Thyroid gland (tissue), 4 donors: Measurements from ENCODE around the gene MISP. TPM values are rescaled to one million over a fixed set of nuclear protein-coding genes. Genes with fewer than 3 reads are reported as not detected.

Source experiments
- DNase-seq, 2 donors: peaks; one replicate each; pipeline ENCODE4 v3.0.0-alpha.2; 2019
- H3K27ac ChIP-seq, 3 donors: fragments of 200-600 bp; sonication (generic); 1 replicate in 2 of 3; 2 replicates in 1 of 3; pipeline ENCODE4 v1.5.1; 2016 to 2019; ENCODE audit warnings: mild to moderate bottlenecking in 1 of 3, moderate library complexity in 1 of 3
- H3K27me3 ChIP-seq: fragments of 200-600 bp; sonication (generic); one replicate; pipeline ENCODE4 v1.5.1; 2019
- H3K36me3 ChIP-seq, 2 donors: fragments of 200-600 bp; sonication (generic); one replicate each; pipeline ENCODE4 v1.5.1; 2016 to 2019
- H3K4me1 ChIP-seq, 2 donors: fragments of 200-600 bp; sonication (generic); one replicate each; pipeline ENCODE4 v1.5.1; 2017 to 2019
- H3K4me3 ChIP-seq, 3 donors: fragments of 200-600 bp; sonication (generic); replicated peaks in 1 of 3; 1 replicate in 2 of 3; 2 replicates in 1 of 3; pipeline ENCODE4 v1.5.1; 2016; ENCODE audit warnings: mild to moderate bottlenecking in 1 of 3
- H3K9me3 ChIP-seq: fragments of 200-600 bp; sonication (generic); one replicate; pipeline ENCODE4 v1.5.1; 2017
- POLR2A ChIP-seq, 2 donors: fragments of 450-650 bp; IDR thresholded peaks; one replicate each; pipeline ENCODE4 v1.6.1; 2017; ENCODE audit warnings: antibody characterized with exemption in 2 of 2, mild to moderate bottlenecking in 2 of 2, moderate library complexity in 1 of 2
- WGBS, 2 donors: methylation state at CpG; one replicate each; pipeline ENCODE4 v1.1.5; 2017; 5-methylcytosine and 5-hydroxymethylcytosine counted together
- intact Hi-C: fragments of 100-400 bp; cut with DNase I; formaldehyde crosslinking; loops from one replicate; pipeline ENCODE4 v1.15.1; 2023
- total RNA-seq, 4 donors: library from RNA; depleted of rRNA; stranded (reverse); fragments of >200 nt; gene quantifications; one replicate each; pipeline ENCODE4 v1.2.3, GENCODE V29; 2016
- TF ChIP-seq, protein P1 (sequence below), 6 experiments: fragments of 200-600 bp in 3 of 6; fragments of 450-650 bp in 3 of 6; sonication (generic) in 3 of 6; IDR thresholded peaks; one replicate each; pipeline ENCODE4 v1.5.1; 2016 to 2019; ENCODE audit warnings: antibody characterized with exemption in 6 of 6, mild to moderate bottlenecking in 2 of 6, inconsistent platforms in 1 of 6, moderate library complexity in 1 of 6

The MISP gene
- total RNA-seq, 4 donors from 2014 or later = 0.63 to 0.68 TPM; not detected in 2

DNA sequence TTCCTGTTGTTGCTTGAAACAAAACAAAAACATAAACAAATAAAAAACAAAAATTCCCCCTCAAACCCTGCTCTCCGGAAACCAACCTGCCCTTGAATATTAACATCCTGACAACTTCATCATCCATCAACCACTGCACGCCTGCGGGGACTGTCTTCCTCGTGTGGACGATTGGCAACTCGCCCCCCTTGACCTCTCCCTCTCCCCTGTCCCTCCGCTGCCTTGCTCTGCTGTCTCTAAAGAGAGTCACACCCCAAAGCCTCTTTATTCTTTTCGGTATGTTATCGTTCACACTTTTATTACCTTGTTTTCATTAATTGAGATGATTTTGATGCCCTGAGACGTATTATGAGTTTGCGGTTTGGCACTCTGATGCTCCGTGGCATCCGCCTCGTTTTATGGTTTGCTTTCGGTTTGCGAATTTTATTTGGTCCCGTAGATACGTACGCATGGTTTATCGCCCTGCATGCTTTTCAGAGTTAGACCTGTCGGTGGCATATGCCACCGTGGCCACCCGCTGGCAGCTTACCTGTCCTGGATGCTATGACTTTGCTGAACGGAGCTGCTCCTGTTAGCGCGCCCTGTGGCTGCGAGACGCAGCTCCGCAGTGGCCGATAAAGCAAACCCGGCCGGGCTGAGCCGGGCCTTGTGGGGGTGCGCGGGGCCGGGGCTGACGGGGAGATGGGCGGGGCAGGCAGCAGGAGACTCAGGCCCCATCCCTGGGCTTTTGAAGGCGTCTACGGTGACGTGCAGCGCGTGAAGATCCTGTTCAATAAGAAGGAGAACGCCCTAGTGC, 56.9 kb downstream of the MISP start:
- DNase-seq = no peak
- H3K4me3 ChIP-seq = no peak overlapping the region
- H3K27ac ChIP-seq = no peak overlapping the region
- no peaks in the 10 kb centered on the region for H3K27me3 ChIP-seq
- intact Hi-C loops = no loop called here
- H3K4me1 ChIP-seq = peaks cover 1 to 8% of the 10 kb centered on the region in 2 donors
- H3K36me3 ChIP-seq = peaks cover 85 to 89% of the 10 kb centered on the region in 2 donors
- no peaks in the 10 kb centered on the region for H3K9me3 ChIP-seq
- WGBS, 2 donors = 92 to 93% methylated on average over 38 to 41 of the region's 44 CpGs
- TF ChIP-seq, protein P1, sequence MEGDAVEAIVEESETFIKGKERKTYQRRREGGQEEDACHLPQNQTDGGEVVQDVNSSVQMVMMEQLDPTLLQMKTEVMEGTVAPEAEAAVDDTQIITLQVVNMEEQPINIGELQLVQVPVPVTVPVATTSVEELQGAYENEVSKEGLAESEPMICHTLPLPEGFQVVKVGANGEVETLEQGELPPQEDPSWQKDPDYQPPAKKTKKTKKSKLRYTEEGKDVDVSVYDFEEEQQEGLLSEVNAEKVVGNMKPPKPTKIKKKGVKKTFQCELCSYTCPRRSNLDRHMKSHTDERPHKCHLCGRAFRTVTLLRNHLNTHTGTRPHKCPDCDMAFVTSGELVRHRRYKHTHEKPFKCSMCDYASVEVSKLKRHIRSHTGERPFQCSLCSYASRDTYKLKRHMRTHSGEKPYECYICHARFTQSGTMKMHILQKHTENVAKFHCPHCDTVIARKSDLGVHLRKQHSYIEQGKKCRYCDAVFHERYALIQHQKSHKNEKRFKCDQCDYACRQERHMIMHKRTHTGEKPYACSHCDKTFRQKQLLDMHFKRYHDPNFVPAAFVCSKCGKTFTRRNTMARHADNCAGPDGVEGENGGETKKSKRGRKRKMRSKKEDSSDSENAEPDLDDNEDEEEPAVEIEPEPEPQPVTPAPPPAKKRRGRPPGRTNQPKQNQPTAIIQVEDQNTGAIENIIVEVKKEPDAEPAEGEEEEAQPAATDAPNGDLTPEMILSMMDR (IDR thresholded peaks at IDR 0.05) = no peak
- no peak for TF ChIP-seq POLR2A (IDR thresholded peaks at IDR 0.05)

DNA sequence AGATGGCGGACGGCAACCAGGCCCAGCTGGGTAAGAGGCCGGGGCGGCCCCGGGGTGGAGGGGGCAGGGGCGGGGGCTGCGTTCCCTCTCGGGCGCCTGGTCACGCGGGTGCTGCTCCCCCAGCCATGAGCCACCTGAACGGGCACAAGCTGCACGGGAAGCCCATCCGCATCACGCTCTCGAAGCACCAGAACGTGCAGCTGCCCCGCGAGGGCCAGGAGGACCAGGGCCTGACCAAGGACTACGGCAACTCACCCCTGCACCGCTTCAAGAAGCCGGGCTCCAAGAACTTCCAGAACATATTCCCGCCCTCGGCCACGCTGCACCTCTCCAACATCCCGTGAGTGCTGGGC, 57.5 kb downstream of the MISP start:
- no peak for DNase-seq
- 90 to 100% methylated on average over 2 to 10 of the region's 26 CpGs for WGBS, 2 donors
- intact Hi-C loops = no loop called here

DNA sequence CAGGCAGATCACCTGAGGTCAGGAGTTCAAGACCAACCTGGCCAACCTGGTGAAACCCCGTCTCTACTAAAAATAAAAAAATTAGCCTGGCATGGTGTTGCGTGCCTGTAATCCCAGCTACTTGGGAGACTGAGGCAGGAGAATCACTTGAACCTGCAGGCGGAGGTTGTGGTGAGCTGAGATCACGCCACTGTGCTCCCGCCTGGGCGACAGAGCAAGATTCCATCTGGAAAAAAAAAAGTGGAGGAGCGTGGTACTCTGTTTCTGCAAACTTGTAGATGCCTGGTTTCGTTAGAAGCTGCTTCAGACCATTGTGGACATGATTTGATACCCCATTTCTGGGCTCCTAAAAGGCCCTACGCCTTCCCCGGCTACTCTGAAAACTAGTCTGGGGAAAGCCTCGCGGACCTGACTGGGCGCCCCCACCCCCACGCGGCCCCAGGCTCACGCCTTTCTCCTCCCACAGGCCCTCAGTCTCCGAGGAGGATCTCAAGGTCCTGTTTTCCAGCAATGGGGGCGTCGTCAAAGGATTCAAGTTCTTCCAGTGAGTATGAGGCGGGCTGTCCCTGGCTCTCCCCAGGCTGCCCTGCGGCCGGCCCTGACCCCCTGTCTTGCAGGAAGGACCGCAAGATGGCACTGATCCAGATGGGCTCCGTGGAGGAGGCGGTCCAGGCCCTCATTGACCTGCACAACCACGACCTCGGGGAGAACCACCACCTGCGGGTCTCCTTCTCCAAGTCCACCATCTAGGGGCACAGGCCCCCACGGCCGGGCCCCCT, 59.4 kb downstream of the MISP start:
- peaks cover 74 to 76% of the 10 kb centered on the region in 2 donors for H3K36me3 ChIP-seq
- intact Hi-C loops = no loop called here

More for the DNA sequence above, 57.5 kb downstream of the MISP start:
- Histone ChIP-seq H3K36me3 (peaks cover 89 to 93% of the 10 kb centered on the region in 2 donors), H3K9me3 (no peaks in the 10 kb centered on the region), H3K27me3 (no peaks in the 10 kb centered on the region), H3K27ac (no peak overlapping the region), H3K4me1 (peaks cover 0 to 2% of the 10 kb centered on the region in 2 donors), H3K4me3 (no peak overlapping the region)
- no peak for TF ChIP-seq POLR2A (IDR thresholded peaks at IDR 0.05)

DNA sequence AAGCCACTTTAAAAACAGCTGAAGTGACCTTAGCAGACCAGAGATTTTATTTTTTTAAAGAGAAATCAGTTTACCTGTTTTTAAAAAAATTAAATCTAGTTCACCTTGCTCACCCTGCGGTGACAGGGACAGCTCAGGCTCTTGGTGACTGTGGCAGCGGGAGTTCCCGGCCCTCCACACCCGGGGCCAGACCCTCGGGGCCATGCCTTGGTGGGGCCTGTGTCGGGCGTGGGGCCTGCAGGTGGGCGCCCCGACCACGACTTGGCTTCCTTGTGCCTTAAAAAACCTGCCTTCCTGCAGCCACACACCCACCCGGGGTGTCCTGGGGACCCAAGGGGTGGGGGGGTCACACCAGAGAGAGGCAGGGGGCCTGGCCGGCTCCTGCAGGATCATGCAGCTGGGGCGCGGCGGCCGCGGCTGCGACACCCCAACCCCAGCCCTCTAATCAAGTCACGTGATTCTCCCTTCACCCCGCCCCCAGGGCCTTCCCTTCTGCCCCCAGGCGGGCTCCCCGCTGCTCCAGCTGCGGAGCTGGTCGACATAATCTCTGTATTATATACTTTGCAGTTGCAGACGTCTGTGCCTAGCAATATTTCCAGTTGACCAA, 60.1 kb downstream of the MISP start:
- H3K9me3 ChIP-seq = no peaks in the 10 kb centered on the region
- H3K4me1 ChIP-seq = no peaks in the 10 kb centered on the region
- H3K4me3 ChIP-seq = no peak overlapping the region
- DNase-seq = no peak
- intact Hi-C loops = no loop called here
- H3K27me3 ChIP-seq = no peaks in the 10 kb centered on the region
- TF ChIP-seq, protein P1 (IDR thresholded peaks at IDR 0.05) = no peak
- no peak for TF ChIP-seq POLR2A (IDR thresholded peaks at IDR 0.05)
- peaks cover 67 to 69% of the 10 kb centered on the region in 2 donors for H3K36me3 ChIP-seq
- 89 to 90% methylated on average over 25 of the region's 25 CpGs for WGBS, 2 donors
- H3K27ac ChIP-seq = no peak overlapping the region

More for the DNA sequence above, 59.4 kb downstream of the MISP start:
- 86 to 89% methylated on average over 27 to 30 of the region's 30 CpGs for WGBS, 2 donors
- H3K9me3 ChIP-seq = no peaks in the 10 kb centered on the region
- no peaks in the 10 kb centered on the region for H3K27me3 ChIP-seq
- no peak overlapping the region for H3K27ac ChIP-seq
- no peak for DNase-seq
- no peak for TF ChIP-seq POLR2A (IDR thresholded peaks at IDR 0.05)
- H3K4me1 ChIP-seq = no peaks in the 10 kb centered on the region
- no peak overlapping the region for H3K4me3 ChIP-seq

DNA sequence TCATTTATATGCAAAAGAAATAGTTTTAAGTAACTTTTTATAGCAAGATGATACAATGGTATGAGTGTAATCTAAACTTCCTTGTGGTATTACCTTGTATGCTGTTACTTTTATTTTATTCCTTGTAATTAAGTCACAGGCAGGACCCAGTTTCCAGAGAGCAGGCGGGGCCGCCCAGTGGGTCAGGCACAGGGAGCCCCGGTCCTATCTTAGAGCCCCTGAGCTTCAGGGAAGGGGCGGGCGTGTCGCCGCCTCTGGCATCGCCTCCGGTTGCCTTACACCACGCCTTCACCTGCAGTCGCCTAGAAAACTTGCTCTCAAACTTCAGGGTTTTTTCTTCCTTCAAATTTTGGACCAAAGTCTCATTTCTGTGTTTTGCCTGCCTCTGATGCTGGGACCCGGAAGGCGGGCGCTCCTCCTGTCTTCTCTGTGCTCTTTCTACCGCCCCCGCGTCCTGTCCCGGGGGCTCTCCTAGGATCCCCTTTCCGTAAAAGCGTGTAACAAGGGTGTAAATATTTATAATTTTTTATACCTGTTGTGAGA, 60.7 kb downstream of the MISP start:
- no peaks in the 10 kb centered on the region for H3K9me3 ChIP-seq
- no peak overlapping the region for H3K4me3 ChIP-seq
- DNase-seq = no peak
- intact Hi-C loops = no loop called here
- H3K27me3 ChIP-seq = no peaks in the 10 kb centered on the region
- H3K4me1 ChIP-seq = no peaks in the 10 kb centered on the region
- WGBS, 2 donors = 96 to 97% methylated on average over 20 of the region's 20 CpGs
- no peak for TF ChIP-seq POLR2A (IDR thresholded peaks at IDR 0.05)
- TF ChIP-seq, protein P1 (IDR thresholded peaks at IDR 0.05) = no peak
- H3K36me3 ChIP-seq = peaks cover 61 to 63% of the 10 kb centered on the region in 2 donors
- H3K27ac ChIP-seq = no peak overlapping the region
